SK-N-SH (cell line): ENCODE measurements around the gene TBC1D20. TPM values are rescaled to one million over a fixed set of nuclear protein-coding genes. Genes with fewer than 3 reads are reported as not detected.

ENCODE experiments used
- CTCF ChIA-PET: fragments of 300-600, 350-600 bp; formaldehyde crosslinking; extraction: SDS; loops from one replicate; lab custom pipeline; 2021; lab: Yijun Ruan, JAX
- POLR2A ChIA-PET: fragments of 350-600 bp; sonication (Branson Sonifier 250); formaldehyde crosslinking; extraction: SDS; loops from one replicate; lab custom pipeline; 2020; ENCODE audit warnings: antibody characterized with exemption, inconsistent platforms; lab: Yijun Ruan, JAX
- DNase-seq: peaks from one replicate; pipeline ENCODE4 v3.0.0; 2012
- H2AFZ ChIP-seq: fragments of 200-600 bp; sonication (generic); 2 replicates; pipeline ENCODE4 v1.8.1; 2016; ENCODE audit warnings: antibody characterized with exemption, mild to moderate bottlenecking, low read depth
- H3F3A ChIP-seq: fragments of 200-600 bp; sonication (generic); replicated peaks from 2 replicates; pipeline ENCODE3; 2016; ENCODE audit warnings: antibody characterized with exemption, mild to moderate bottlenecking; ENCODE audit not compliant: insufficient read depth
- H3K27ac ChIP-seq, 2 experiments: fragments of 200-500 bp in 1 of 2; fragments of 200-600 bp in 1 of 2; sonication (Bioruptor generic) in 1 of 2; sonication (generic), shearing (Covaris generic) in 1 of 2; 2 replicates each; pipeline versions ENCODE4 v1.5.1 to v1.6.1; 2014 to 2016; ENCODE audit warnings: low read depth in 2 of 2, inconsistent platforms in 1 of 2, low read length in 1 of 2, mild to moderate bottlenecking in 1 of 2, mixed read lengths in 1 of 2
- H3K27me3 ChIP-seq: fragments of 200-600 bp; sonication (generic), shearing (Covaris generic); 2 replicates; pipeline ENCODE4 v1.6.1; 2016; ENCODE audit warnings: mixed run types; ENCODE audit not compliant: insufficient read depth
- H3K36me3 ChIP-seq, 2 experiments: fragments of 200-500 bp in 1 of 2; fragments of 200-600 bp in 1 of 2; sonication (Bioruptor generic) in 1 of 2; sonication (generic) in 1 of 2; replicated peaks in 1 of 2; 2 replicates each; pipeline versions ENCODE3 to v1.5.1; 2014 to 2016; ENCODE audit warnings: low read length in 1 of 2, mild to moderate bottlenecking in 1 of 2; ENCODE audit not compliant: insufficient read depth in 2 of 2, control insufficient read depth in 1 of 2
- H3K4me1 ChIP-seq, 2 experiments: fragments of 200-500 bp in 1 of 2; fragments of 200-600 bp in 1 of 2; sonication (Bioruptor generic) in 1 of 2; sonication (generic), shearing (Covaris generic) in 1 of 2; 2 replicates each; pipeline versions ENCODE4 v1.5.1 to v1.6.1; 2014 to 2016; ENCODE audit warnings: low read depth in 1 of 2, low read length in 1 of 2, mixed run types in 1 of 2; ENCODE audit not compliant: insufficient read depth in 2 of 2, control insufficient read depth in 1 of 2
- H3K4me2 ChIP-seq: fragments of 200-600 bp; sonication (generic), shearing (Covaris generic); 2 replicates; pipeline ENCODE4 v1.6.1; 2017; ENCODE audit warnings: mixed run types
- H3K4me3 ChIP-seq, 2 experiments: fragments of 200-500 bp in 1 of 2; fragments of 200-600 bp in 1 of 2; sonication (Bioruptor generic) in 1 of 2; sonication (generic), shearing (Covaris generic) in 1 of 2; 2 replicates each; pipeline versions ENCODE4 v1.5.1 to v1.8.1; 2014 to 2016; ENCODE audit warnings: low read depth in 2 of 2, inconsistent platforms in 1 of 2, low read length in 1 of 2, mild to moderate bottlenecking in 1 of 2, mixed read lengths in 1 of 2, moderate library complexity in 1 of 2
- H3K79me2 ChIP-seq: fragments of 200-600 bp; sonication (generic); 2 replicates; pipeline ENCODE4 v1.8.1; 2017; ENCODE audit warnings: mild to moderate bottlenecking; ENCODE audit not compliant: insufficient read depth
- H3K9ac ChIP-seq: fragments of 200-600 bp; sonication (generic); 2 replicates; pipeline ENCODE4 v1.6.1; 2017; ENCODE audit warnings: mixed run types
- H3K9me2 ChIP-seq: fragments of 200-600 bp; sonication (generic); 2 replicates; pipeline ENCODE4 v1.6.1; 2017; ENCODE audit warnings: mixed run types
- H3K9me3 ChIP-seq: fragments of 200-600 bp; sonication (generic); 2 replicates; pipeline ENCODE4 v1.6.1; 2017; ENCODE audit warnings: mixed run types, mild to moderate bottlenecking, moderate library complexity
- H4K20me1 ChIP-seq: fragments of 200-600 bp; sonication (generic); 2 replicates; pipeline ENCODE4 v1.6.1; 2017; ENCODE audit warnings: mild to moderate bottlenecking, mixed run types; ENCODE audit not compliant: insufficient read depth
- CHD2 ChIP-seq: fragments of 150-350 bp; IDR thresholded peaks from 2 replicates; pipeline ENCODE4 v1.6.1; 2018; ENCODE audit warnings: low read length; ENCODE audit not compliant: partially characterized antibody
- ELF1 ChIP-seq: IDR thresholded peaks from 2 replicates; pipeline ENCODE4 v1.4.0; 2012
- EP300 ChIP-seq, 2 experiments: IDR thresholded peaks; 2 replicates each; pipeline versions ENCODE4 v1.4.0 to v1.6.1; 2012; ENCODE audit warnings: borderline replicate concordance in 1 of 2, low read depth in 1 of 2, low read length in 1 of 2
- FOSL2 ChIP-seq: IDR thresholded peaks from 2 replicates; pipeline ENCODE4 v1.4.0; 2012; ENCODE audit warnings: low read depth, mild to moderate bottlenecking, moderate library complexity, borderline replicate concordance
- FOXJ3 ChIP-seq: sonication (generic); formaldehyde crosslinking; IDR thresholded peaks from 2 replicates; pipeline ENCODE4 v1.5.1; 2020; ENCODE audit warnings: mild to moderate bottlenecking, missing genetic modification reagents
- FOXM1 ChIP-seq: IDR thresholded peaks from 2 replicates; pipeline ENCODE4 v1.4.0; 2012; ENCODE audit warnings: low read depth, mild to moderate bottlenecking
- GATA2 ChIP-seq: sonication (generic); formaldehyde crosslinking; IDR thresholded peaks from 2 replicates; pipeline ENCODE4 v1.5.0; 2020; ENCODE audit warnings: mild to moderate bottlenecking, missing genetic modification reagents
- IRF3 ChIP-seq: fragments of 150-350 bp; IDR thresholded peaks from 2 replicates; pipeline ENCODE4 v1.6.1; 2016; ENCODE audit warnings: mild to moderate bottlenecking, low read depth, low read length
- JUND ChIP-seq: IDR thresholded peaks from 2 replicates; pipeline ENCODE4 v1.4.0; 2012
- MXI1 ChIP-seq: IDR thresholded peaks from 2 replicates; pipeline ENCODE4 v1.6.1; 2012; ENCODE audit warnings: mild to moderate bottlenecking, low read depth, low read length, improper control_type of control experiment
- RAD21 ChIP-seq: IDR thresholded peaks from 2 replicates; pipeline ENCODE4 v1.6.1; 2012; ENCODE audit warnings: mild to moderate bottlenecking, low read length
- RCOR1 ChIP-seq: fragments of 150-350 bp; IDR thresholded peaks from 2 replicates; pipeline ENCODE4 v1.6.1; 2017; ENCODE audit warnings: antibody characterized with exemption, low read length
- REST ChIP-seq: IDR thresholded peaks from 2 replicates; pipeline ENCODE4 v1.6.1; 2012; ENCODE audit warnings: mild to moderate bottlenecking, low read depth, low read length, moderate library complexity
- RFX5 ChIP-seq: IDR thresholded peaks from 2 replicates; pipeline ENCODE4 v1.6.1; 2012; ENCODE audit warnings: mild to moderate bottlenecking, improper control_type of control experiment, low read length
- RXRA ChIP-seq: IDR thresholded peaks from 2 replicates; pipeline ENCODE4 v1.4.0; 2012; ENCODE audit warnings: low read depth, mild to moderate bottlenecking, borderline replicate concordance
- SIN3A ChIP-seq: IDR thresholded peaks from 2 replicates; pipeline ENCODE4 v1.6.1; 2012; ENCODE audit warnings: low read depth, mild to moderate bottlenecking, low read length, moderate library complexity, borderline replicate concordance
- TAF1 ChIP-seq: IDR thresholded peaks from 2 replicates; pipeline ENCODE4 v1.6.1; 2012; ENCODE audit warnings: low read depth, mild to moderate bottlenecking, low read length, moderate library complexity, borderline replicate concordance
- TEAD4 ChIP-seq: IDR thresholded peaks from 2 replicates; pipeline ENCODE4 v1.4.0; 2012; ENCODE audit warnings: mild to moderate bottlenecking, borderline replicate concordance; ENCODE audit not compliant: insufficient read depth
- YY1 ChIP-seq: IDR thresholded peaks from 2 replicates; pipeline ENCODE4 v1.4.0; 2012; ENCODE audit warnings: low read depth, mild to moderate bottlenecking
- ZBTB33 ChIP-seq: IDR thresholded peaks from 2 replicates; pipeline ENCODE4 v1.4.0; 2012; ENCODE audit warnings: low read depth, borderline replicate concordance
- WGBS: methylation state at CpG from one replicate; pipeline ENCODE4 v1.1.6; 2017; ENCODE audit warnings: low lambda C conversion rate; 5-methylcytosine and 5-hydroxymethylcytosine counted together
- polyA plus RNA-seq, 3 experiments: library from polyadenylated mRNA; depleted of rRNA; stranded (reverse); fragments of >200 nt; gene quantifications; 2 replicates each; pipeline ENCODE4 v1.2.3, GENCODE V29; 2012

The TBC1D20 gene
- polyA plus RNA-seq, 1 of the 3 experiments (the other 2 are of a cell fraction), result 27.7 TPM

GRCh38 chr20:460180-460579, 2.2 kb downstream of the TBC1D20 start:
- peaks cover 69% of the 10 kb centered on the region for H3K79me2 ChIP-seq
- peak overlapping the region in 1 of 2 experiments; percentile 88; a peak in 2 of 4 replicates for H3K4me3 ChIP-seq
- DNase-seq, result no peak
- peak overlapping the region; percentile 90 for H3K4me2 ChIP-seq
- H3K27ac ChIP-seq, result no peak overlapping the region
- no peaks in the 10 kb centered on the region for H3K9me3 ChIP-seq
- peaks cover 11% of the 10 kb centered on the region for H3F3A ChIP-seq
- peaks cover 53% of the 10 kb centered on the region for H4K20me1 ChIP-seq
- H3K27me3 ChIP-seq, result no peaks in the 10 kb centered on the region
- peaks cover 0 to 14% of the 10 kb centered on the region in 2 experiments for H3K36me3 ChIP-seq
- 15% methylated on average over 3 of the region's 3 CpGs for WGBS
- H3K9me2 ChIP-seq, result no peaks in the 10 kb centered on the region
- peak overlapping the region; percentile 81; the same call in 1 of the 2 replicates for H3K9ac ChIP-seq
- peaks cover 13 to 14% of the 10 kb centered on the region in 2 experiments; a peak in 3 of 4 replicates for H3K4me1 ChIP-seq
- TF ChIP-seq CHD2, result no peak
- TF ChIP-seq MXI1, result no peak
- no peak for TF ChIP-seq RAD21
- no peak for TF ChIP-seq RXRA
- TF ChIP-seq GATA2 (CRISPR knock-in tag), result no peak
- TF ChIP-seq IRF3, result no peak
- no peak for TF ChIP-seq FOSL2
- TF ChIP-seq EP300 (IDR thresholded peaks at IDR 0.05; ENCODE audit: borderline replicate concordance in 1 of 2, low read depth in 1 of 2, low read length in 1 of 2), result no peak
- TF ChIP-seq FOXM1, result no peak
- no peak for TF ChIP-seq TAF1
- no peak for TF ChIP-seq RFX5
- no peak for TF ChIP-seq RCOR1
- no peak for TF ChIP-seq TEAD4
- no peak for TF ChIP-seq SIN3A
- TF ChIP-seq ELF1, result no peak
- no peak for TF ChIP-seq JUND
- no peak for TF ChIP-seq YY1
- no peak for TF ChIP-seq FOXJ3 (CRISPR knock-in tag)
- TF ChIP-seq ZBTB33, result no peak
- no peak for TF ChIP-seq REST
- POLR2A ChIA-PET, result no interaction called here
- no peak overlapping the region for H2AFZ ChIP-seq
- CTCF ChIA-PET, result interaction anchor here (0.9 kb wide), 2 partner anchors 29 kb away, joined by 3 read pairs; no protein-coding TSS in a partner anchor
